ENCODE measurements around the gene PFN1. TPM values are rescaled to one million over a fixed set of nuclear protein-coding genes. Genes with fewer than 3 reads are reported as not detected.

Gene PFN1
- total RNA-seq, 1 donor from 2014 or later = 182 TPM

GRCh38 chr17:4986951-4987766, 38.8 kb upstream of the PFN1 start, which contains the start of gene CAMTA2:
TSS of gene CAMTA2 (minus strand) at chr17:4987675. CDS start at chr17:4986222, 1,453 bp downstream.
- peaks cover 19% of the 10 kb centered on the region for H3K36me3 ChIP-seq
- intact Hi-C loops (cut with micrococcal nuclease) = no loop called here

GRCh38 chr17:4986403-4986802, 38.1 kb upstream of the PFN1 start:
- H3K4me3 ChIP-seq = peak overlapping the region; percentile 90
- TF ChIP-seq CTCF (IDR thresholded peaks at IDR 0.05; ENCODE audit: borderline replicate concordance) = no peak
- no peak for DNase-seq
- H3K36me3 ChIP-seq = peaks cover 25% of the 10 kb centered on the region
- peak overlapping the region; percentile 95 for H3K27ac ChIP-seq (replicated peaks)
- H3K27me3 ChIP-seq (ENCODE audit: low read depth) = no peaks in the 10 kb centered on the region
- H3K4me1 ChIP-seq = peaks cover 39% of the 10 kb centered on the region
- H3K9me3 ChIP-seq (replicated peaks) = no peaks in the 10 kb centered on the region
- intact Hi-C loops (cut with micrococcal nuclease) = no loop called here

More at GRCh38 chr17:4986951-4987766, 38.8 kb upstream of the PFN1 start, which contains the start of gene CAMTA2:
- Histone ChIP-seq H3K4me3 (peak within 1 kb of the TSS; percentile 90), H3K4me1 (peaks cover 39% of the 10 kb centered on the region), H3K27ac (replicated peaks) (peak within 1 kb of the TSS; percentile 95), H3K9me3 (replicated peaks) (no peaks in the 10 kb centered on the region), H3K27me3 (ENCODE audit: low read depth) (no peaks in the 10 kb centered on the region)
- peak; percentile 83 for TF ChIP-seq CTCF (IDR thresholded peaks at IDR 0.05; ENCODE audit: borderline replicate concordance)
- peak; percentile 95 for DNase-seq

GRCh38 chr17:4982305-4982704, 34.0 kb upstream of the PFN1 start:
- Histone ChIP-seq H3K36me3 (peaks cover 61% of the 10 kb centered on the region), H3K9me3 (replicated peaks) (no peaks in the 10 kb centered on the region), H3K4me1 (peaks cover 22% of the 10 kb centered on the region), H3K27ac (replicated peaks) (no peak overlapping the region), H3K4me3 (no peak overlapping the region), H3K27me3 (ENCODE audit: low read depth) (no peaks in the 10 kb centered on the region)
- DNase-seq = no peak
- no peak for TF ChIP-seq CTCF (IDR thresholded peaks at IDR 0.05; ENCODE audit: borderline replicate concordance)
- intact Hi-C loops (cut with micrococcal nuclease) = no loop called here

- H3K4me1 ChIP-seq = peaks cover 10% of the 10 kb centered on the region
- peak; percentile 80 for TF ChIP-seq CTCF (IDR thresholded peaks at IDR 0.05; ENCODE audit: borderline replicate concordance)
- H3K27me3 ChIP-seq (ENCODE audit: low read depth) = no peaks in the 10 kb centered on the region
- intact Hi-C loops (cut with micrococcal nuclease) = no loop called here
- peaks cover 76% of the 10 kb centered on the region for H3K36me3 ChIP-seq
- H3K4me3 ChIP-seq = no peak overlapping the region
- H3K27ac ChIP-seq (replicated peaks) = no peak overlapping the region
- no peaks in the 10 kb centered on the region for H3K9me3 ChIP-seq (replicated peaks)
- DNase-seq = no peak
Measured at GRCh38 chr17:4980644-4981216, 32.4 kb upstream of the PFN1 start.

GRCh38 chr17:4978726-4979125, 30.4 kb upstream of the PFN1 start:
- Histone ChIP-seq H3K27me3 (ENCODE audit: low read depth) (no peaks in the 10 kb centered on the region), H3K4me3 (no peak overlapping the region), H3K27ac (replicated peaks) (no peak overlapping the region), H3K9me3 (replicated peaks) (no peaks in the 10 kb centered on the region), H3K4me1 (peaks cover 28% of the 10 kb centered on the region), H3K36me3 (peaks cover 72% of the 10 kb centered on the region)
- TF ChIP-seq CTCF (IDR thresholded peaks at IDR 0.05; ENCODE audit: borderline replicate concordance) = no peak
- DNase-seq = no peak
- intact Hi-C loops (cut with micrococcal nuclease) = no loop called here
